Ovary (tissue), 3 donors: ENCODE data around the gene ACOT7.

Source experiments
- CTCF ChIP-seq, 3 donors: fragments of 450-650 bp in 2 of 3; fragments of 200-600 bp in 1 of 3; IDR thresholded peaks; one replicate each; pipeline versions ENCODE4 v1.5.1 to v1.8.0; 2016 to 2022; ENCODE audit warnings: antibody characterized with exemption in 3 of 3, mild to moderate bottlenecking in 1 of 3
- EP300 ChIP-seq: sonication (generic); formaldehyde crosslinking; IDR thresholded peaks from one replicate; pipeline ENCODE4 v1.6.1; 2017; ENCODE audit warnings: antibody characterized with exemption
- POLR2A ChIP-seq: fragments of 450-650 bp; IDR thresholded peaks from one replicate; pipeline ENCODE4 v1.6.1; 2017; ENCODE audit warnings: antibody characterized with exemption, mild to moderate bottlenecking, moderate library complexity
- donor health status: DM: no; HTN: no; CAD: no.

GRCh38 chr1:6435129-6435528 lies 41.6 kb upstream of the ACOT7 start:
- no peak for TF ChIP-seq CTCF (IDR thresholded peaks at IDR 0.05)
- no peak for TF ChIP-seq POLR2A
- no peak for TF ChIP-seq EP300
